Heart left ventricle (tissue), 16 donors: Measurements from ENCODE around the gene SLC9A9. TPM values are rescaled to one million over a fixed set of nuclear protein-coding genes. Genes with fewer than 3 reads are reported as not detected.

Experiments used
- ATAC-seq, 4 donors: fragments of 200-7000 bp; cut with Tn5 transposase; one replicate each; pipeline ENCODE4 v1.9.1; 2020 to 2022; ENCODE audit warnings: moderate library complexity in 4 of 4, mild to moderate bottlenecking in 3 of 4, moderate number of reproducible peaks in 1 of 4
- DNase-seq, 5 donors: peaks; one replicate each; pipeline ENCODE4 v3.0.0-alpha.2; 2020
- H3K27ac ChIP-seq, 12 donors: fragments of 200-600 bp; sonication (generic) in 4 of 12; one replicate each; pipeline versions ENCODE4 v1.5.0 to v1.8.0; 2016 to 2022; ENCODE audit warnings: mild to moderate bottlenecking in 2 of 12
- H3K27me3 ChIP-seq, 9 donors: fragments of 200-600 bp; sonication (generic) in 2 of 9; one replicate each; pipeline versions ENCODE4 v1.5.1 to v1.8.0; 2016 to 2022; ENCODE audit warnings: mild to moderate bottlenecking in 3 of 9
- H3K36me3 ChIP-seq, 9 donors: fragments of 200-600 bp; sonication (generic) in 2 of 9; one replicate each; pipeline versions ENCODE4 v1.5.0 to v1.8.0; 2018 to 2022; ENCODE audit warnings: mild to moderate bottlenecking in 2 of 9
- H3K4me1 ChIP-seq, 12 donors: fragments of 200-600 bp; sonication (generic) in 4 of 12; one replicate each; pipeline versions ENCODE4 v1.5.0 to v1.8.0; 2016 to 2022; ENCODE audit warnings: mild to moderate bottlenecking in 3 of 12
- H3K4me3 ChIP-seq, 12 donors: fragments of 200-600 bp; sonication (generic) in 4 of 12; one replicate each; pipeline versions ENCODE4 v1.5.0 to v1.8.0; 2017 to 2022; ENCODE audit warnings: mild to moderate bottlenecking in 9 of 12, moderate library complexity in 4 of 12
- H3K9me3 ChIP-seq, 12 donors: fragments of 200-600 bp; sonication (generic) in 4 of 12; one replicate each; pipeline versions ENCODE4 v1.5.0 to v1.8.0; 2016 to 2022; ENCODE audit warnings: mild to moderate bottlenecking in 1 of 12
- POLR2A ChIP-seq, 2 donors: fragments of 450-650 bp; IDR thresholded peaks; one replicate each; pipeline ENCODE4 v1.6.1; 2017; ENCODE audit warnings: antibody characterized with exemption in 2 of 2, mild to moderate bottlenecking in 2 of 2, moderate library complexity in 2 of 2
- WGBS, 4 donors: extraction: QIAGEN DNeasy Blood & Tissue Kit in 2 of 4; methylation state at CpG; one replicate each; pipeline versions ENCODE4 v1.1.5 to v1.1.7; 2013 to 2018; 5-methylcytosine and 5-hydroxymethylcytosine counted together
- intact Hi-C, 10 donors: fragments of 100-400 bp; cut with DNase I; formaldehyde crosslinking; loops; one replicate each; pipeline versions ENCODE4 v1.11.1 to v1.14.2; 2022
- polyA plus RNA-seq, 2 donors: library from polyadenylated mRNA; stranded (reverse); fragments of 200-250 nt; gene quantifications; one replicate each; pipeline ENCODE4 v1.2.3, GENCODE V29; 2013
- total RNA-seq, 9 donors: library from RNA; depleted of rRNA in 2 of 9; stranded (reverse); fragments of >200 nt in 2 of 9; fragmentation: NEBNext Ultra II Directional in 3 of 9; extraction: Animal tissue kit (Norgen Biotek cat#: 25700) in 3 of 9; gene quantifications; one replicate each; pipeline versions ENCODE4 v1.1.0 to v1.2.4, GENCODE V29; 2016 to 2023
- TF ChIP-seq, protein P1 (sequence below), 12 donors: fragments of 200-600 bp; sonication (generic) in 4 of 12; IDR thresholded peaks; one replicate each; pipeline versions ENCODE4 v1.5.0 to v1.8.0; 2018 to 2022; ENCODE audit warnings: antibody characterized with exemption in 12 of 12, mild to moderate bottlenecking in 5 of 12
- donor health status: ischemic (EF 13 %, LVEDD 7.1; RV severe dilation, severe dysfunction).
- donor health status: healthy with polysubstance abuse.
- donor health status: DM: no; HTN: yes; CAD: no.
- donor health status: DM: no; HTN: no; CAD: no.
- donor health status: ischemic (EF 25% LVEDD 6.9; RV normal size, moderate dysfunction).
- donor health status: ischemic (EF 25% LVEDD 5.7; RV mildly dilated, moderate dysfunction).
- donor health status: healthy.
- donor health status: DM: yes; HTN: yes; CAD: no.
- donor health status: ischemic (EF 35%, LVEDD 5.7; RV mildly dilated, moderate dysfunction).
- donor health status: nonischemic (EF 11% LVEDD 7.7; RV severe dilation, severe dysfunction).
- donor health status: DM: yes; HTN: yes; CAD: no.
- donor health status: PGD.
- donor health status: ischemic (EF 29% LVEDD 5.4; RV normal size, mild dysfunction).
- donor health status: nonischemic (EF 23%, LVEDD 6.1; RV moderate dilation, normal function).

The SLC9A9 gene
- total and polyA plus RNA-seq, 11 donors = 0.76 to 17.5 (median 3.3) TPM

DNA sequence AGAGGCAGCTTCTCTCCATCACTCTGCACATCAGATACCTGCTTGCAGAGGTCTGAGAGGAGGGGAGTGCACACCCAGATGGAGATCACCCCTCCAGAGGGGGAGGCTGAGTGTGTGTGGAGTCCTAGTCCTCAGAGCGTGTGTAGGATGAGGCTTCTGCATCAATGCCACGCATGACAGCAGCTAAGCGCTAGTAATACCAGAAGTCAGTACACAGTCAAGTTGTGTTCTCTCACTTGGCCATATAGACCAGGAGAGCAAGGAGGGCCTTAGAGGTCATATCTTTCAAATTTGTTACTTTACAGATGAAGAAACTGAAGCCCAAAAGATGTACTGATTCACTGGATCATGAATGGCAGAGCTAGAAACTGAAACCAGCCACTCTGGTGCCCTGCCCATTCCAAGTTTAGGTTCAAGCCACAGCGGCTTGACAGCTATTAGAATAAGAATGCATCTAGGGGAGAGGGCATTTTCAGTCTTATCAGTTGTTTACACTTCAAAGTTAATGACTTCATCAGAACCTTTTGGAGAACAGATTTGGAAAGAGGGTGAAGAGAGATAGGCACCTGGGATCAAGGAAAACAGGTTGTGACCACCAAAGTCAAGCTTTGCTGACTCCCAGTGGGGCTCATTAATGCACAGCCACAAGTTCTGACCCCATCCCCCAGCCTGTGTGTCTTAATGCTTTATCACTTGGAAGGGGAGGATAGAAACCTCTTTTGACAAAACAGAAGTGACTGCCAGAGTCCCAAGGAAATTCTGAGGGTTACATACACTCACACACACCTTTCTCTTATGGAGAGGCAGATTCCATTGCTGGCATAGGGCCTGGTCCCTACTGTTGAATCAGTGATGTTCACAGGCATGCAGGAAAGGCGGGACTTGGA, 418.4 kb downstream of the SLC9A9 start:
- Histone ChIP-seq H3K9me3 (no peaks in the 10 kb centered on the region), H3K4me3 (no peak overlapping the region), H3K36me3 (no peaks in the 10 kb centered on the region), H3K27ac (no peak overlapping the region), H3K27me3 (no peaks in the 10 kb centered on the region), H3K4me1 (peaks cover 0 to 7% (median 0%) of the 10 kb centered on the region in 12 donors)
- DNase-seq (peak in 1 of 5 donors; percentile 36), ATAC-seq (no peak)
- no peak for TF ChIP-seq POLR2A (IDR thresholded peaks at IDR 0.05)
- TF ChIP-seq, protein P1, sequence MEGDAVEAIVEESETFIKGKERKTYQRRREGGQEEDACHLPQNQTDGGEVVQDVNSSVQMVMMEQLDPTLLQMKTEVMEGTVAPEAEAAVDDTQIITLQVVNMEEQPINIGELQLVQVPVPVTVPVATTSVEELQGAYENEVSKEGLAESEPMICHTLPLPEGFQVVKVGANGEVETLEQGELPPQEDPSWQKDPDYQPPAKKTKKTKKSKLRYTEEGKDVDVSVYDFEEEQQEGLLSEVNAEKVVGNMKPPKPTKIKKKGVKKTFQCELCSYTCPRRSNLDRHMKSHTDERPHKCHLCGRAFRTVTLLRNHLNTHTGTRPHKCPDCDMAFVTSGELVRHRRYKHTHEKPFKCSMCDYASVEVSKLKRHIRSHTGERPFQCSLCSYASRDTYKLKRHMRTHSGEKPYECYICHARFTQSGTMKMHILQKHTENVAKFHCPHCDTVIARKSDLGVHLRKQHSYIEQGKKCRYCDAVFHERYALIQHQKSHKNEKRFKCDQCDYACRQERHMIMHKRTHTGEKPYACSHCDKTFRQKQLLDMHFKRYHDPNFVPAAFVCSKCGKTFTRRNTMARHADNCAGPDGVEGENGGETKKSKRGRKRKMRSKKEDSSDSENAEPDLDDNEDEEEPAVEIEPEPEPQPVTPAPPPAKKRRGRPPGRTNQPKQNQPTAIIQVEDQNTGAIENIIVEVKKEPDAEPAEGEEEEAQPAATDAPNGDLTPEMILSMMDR (IDR thresholded peaks at IDR 0.05) = no peak
- 79 to 88% (median 86%) methylated on average over 5 of the region's 5 CpGs for WGBS, 4 donors
- intact Hi-C loops = loop anchor here in 2 of 10 donors (10.0 kb wide), 1 partner anchor 215 kb away; no protein-coding TSS in a partner anchor

DNA sequence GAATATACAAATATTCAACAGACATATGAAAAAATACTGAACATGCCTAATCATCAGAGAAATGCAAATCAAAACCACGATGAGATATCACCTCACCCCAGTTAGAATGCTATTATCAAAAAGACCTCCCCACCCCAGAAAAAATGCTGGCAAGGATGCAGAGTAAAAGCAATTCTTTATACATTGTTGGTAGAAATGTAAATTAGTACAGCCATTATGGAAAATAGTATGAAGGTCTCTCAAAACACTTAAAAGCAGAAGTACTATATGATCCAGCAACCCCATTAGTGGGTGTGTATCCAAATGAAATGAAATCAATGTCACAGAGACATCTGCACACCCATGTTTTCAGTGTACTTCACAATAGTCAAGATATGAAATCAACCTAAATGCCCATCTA, 420.0 kb downstream of the SLC9A9 start:
- no peak overlapping the region for H3K4me3 ChIP-seq
- TF ChIP-seq POLR2A (IDR thresholded peaks at IDR 0.05) = no peak
- TF ChIP-seq, protein P1 (IDR thresholded peaks at IDR 0.05) = no peak
- no peak for DNase-seq
- H3K27me3 ChIP-seq = no peaks in the 10 kb centered on the region
- H3K4me1 ChIP-seq = peaks cover 0 to 7% (median 0%) of the 10 kb centered on the region in 12 donors
- intact Hi-C loops = no loop called here
- no peak overlapping the region for H3K27ac ChIP-seq
- no peaks in the 10 kb centered on the region for H3K36me3 ChIP-seq
- ATAC-seq = no peak
- WGBS, 4 donors = 77 to 95% (median 83%) methylated on average over 1 of the region's 1 CpG
- no peaks in the 10 kb centered on the region for H3K9me3 ChIP-seq

DNA sequence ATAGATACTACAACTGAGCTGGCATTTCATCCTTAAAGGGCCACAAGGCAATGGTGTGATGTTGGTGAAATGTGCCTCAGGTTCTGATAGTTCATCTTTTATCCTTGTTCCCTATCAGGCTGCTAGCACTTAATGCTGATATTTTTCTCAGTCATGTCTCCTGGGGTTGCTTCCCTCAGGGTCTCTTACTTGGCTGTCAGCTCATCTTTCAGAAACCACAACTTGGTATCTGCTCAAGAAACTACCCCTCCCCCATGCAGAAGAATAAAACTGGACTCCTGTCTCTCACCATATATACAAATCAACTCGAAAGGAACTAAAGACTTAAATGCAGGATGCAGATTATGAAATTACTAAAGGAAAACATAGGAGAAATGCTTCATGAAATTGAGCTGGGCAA, 420.6 kb downstream of the SLC9A9 start:
- H3K27me3 ChIP-seq = no peaks in the 10 kb centered on the region
- DNase-seq (no peak), ATAC-seq (no peak)
- H3K9me3 ChIP-seq = no peaks in the 10 kb centered on the region
- TF ChIP-seq, protein P1 (IDR thresholded peaks at IDR 0.05) = no peak
- TF ChIP-seq POLR2A (IDR thresholded peaks at IDR 0.05) = no peak
- H3K27ac ChIP-seq = no peak overlapping the region
- H3K4me1 ChIP-seq = peaks cover 0 to 7% (median 0%) of the 10 kb centered on the region in 12 donors
- H3K4me3 ChIP-seq = no peak overlapping the region
- H3K36me3 ChIP-seq = no peaks in the 10 kb centered on the region
- WGBS, 4 donors = 77 to 86% (median 79%) methylated on average over 1 of the region's 1 CpG
- intact Hi-C loops = no loop called here

DNA sequence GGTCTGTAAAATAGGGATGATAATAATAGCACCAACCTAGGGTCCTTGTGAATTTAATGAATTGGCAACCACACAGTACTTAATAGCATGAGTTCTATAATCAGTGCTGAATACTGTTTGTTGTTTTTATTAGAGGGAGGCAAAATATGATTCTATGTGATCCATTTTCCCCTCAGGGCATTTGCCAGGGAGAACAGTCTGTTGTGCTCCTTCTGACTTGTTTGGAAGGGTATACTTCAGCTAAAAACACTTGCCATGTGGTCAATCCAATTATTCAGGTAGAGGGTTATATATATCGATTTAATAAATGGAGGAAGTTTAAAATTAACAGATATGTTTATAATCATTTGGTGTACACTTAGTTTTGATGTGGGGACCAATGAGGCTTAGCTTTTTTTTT, 423.4 kb downstream of the SLC9A9 start:
- peaks cover 0 to 3% (median 0%) of the 10 kb centered on the region in 12 donors for H3K9me3 ChIP-seq
- TF ChIP-seq POLR2A (IDR thresholded peaks at IDR 0.05) = no peak
- TF ChIP-seq, protein P1 (IDR thresholded peaks at IDR 0.05) = no peak
- H3K36me3 ChIP-seq = no peaks in the 10 kb centered on the region
- ATAC-seq (no peak), DNase-seq (no peak)
- H3K27ac ChIP-seq = no peak overlapping the region
- peaks cover 0 to 7% (median 0%) of the 10 kb centered on the region in 12 donors for H3K4me1 ChIP-seq
- no peaks in the 10 kb centered on the region for H3K27me3 ChIP-seq
- 92 to 98% (median 95%) methylated on average over 1 of the region's 1 CpG for WGBS, 4 donors
- H3K4me3 ChIP-seq = no peak overlapping the region
- intact Hi-C loops = no loop called here
